ENCODE results near the gene SLC38A9. TPM values are rescaled to one million over a fixed set of nuclear protein-coding genes. Genes with fewer than 3 reads are reported as not detected.
"Not testable (repeated sequence)": the region's sequence is repeated elsewhere in the genome, so short reads cannot be mapped to it uniquely, and the experiment has no call there.

The SLC38A9 gene, protein sequence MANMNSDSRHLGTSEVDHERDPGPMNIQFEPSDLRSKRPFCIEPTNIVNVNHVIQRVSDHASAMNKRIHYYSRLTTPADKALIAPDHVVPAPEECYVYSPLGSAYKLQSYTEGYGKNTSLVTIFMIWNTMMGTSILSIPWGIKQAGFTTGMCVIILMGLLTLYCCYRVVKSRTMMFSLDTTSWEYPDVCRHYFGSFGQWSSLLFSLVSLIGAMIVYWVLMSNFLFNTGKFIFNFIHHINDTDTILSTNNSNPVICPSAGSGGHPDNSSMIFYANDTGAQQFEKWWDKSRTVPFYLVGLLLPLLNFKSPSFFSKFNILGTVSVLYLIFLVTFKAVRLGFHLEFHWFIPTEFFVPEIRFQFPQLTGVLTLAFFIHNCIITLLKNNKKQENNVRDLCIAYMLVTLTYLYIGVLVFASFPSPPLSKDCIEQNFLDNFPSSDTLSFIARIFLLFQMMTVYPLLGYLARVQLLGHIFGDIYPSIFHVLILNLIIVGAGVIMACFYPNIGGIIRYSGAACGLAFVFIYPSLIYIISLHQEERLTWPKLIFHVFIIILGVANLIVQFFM
- 42.9 and 49.9 TPM in 2 replicates for total RNA-seq
- long read RNA-seq, transcript SLC38A9-202 (16 exons, 2,927 nt), result major isoform, 51 of 145 reads
- long read RNA-seq, partial matches to known transcripts, result 4 of 145 reads
- long read RNA-seq, other reads (novel, unspliced or antisense), result 89 of 145 reads

DNA sequence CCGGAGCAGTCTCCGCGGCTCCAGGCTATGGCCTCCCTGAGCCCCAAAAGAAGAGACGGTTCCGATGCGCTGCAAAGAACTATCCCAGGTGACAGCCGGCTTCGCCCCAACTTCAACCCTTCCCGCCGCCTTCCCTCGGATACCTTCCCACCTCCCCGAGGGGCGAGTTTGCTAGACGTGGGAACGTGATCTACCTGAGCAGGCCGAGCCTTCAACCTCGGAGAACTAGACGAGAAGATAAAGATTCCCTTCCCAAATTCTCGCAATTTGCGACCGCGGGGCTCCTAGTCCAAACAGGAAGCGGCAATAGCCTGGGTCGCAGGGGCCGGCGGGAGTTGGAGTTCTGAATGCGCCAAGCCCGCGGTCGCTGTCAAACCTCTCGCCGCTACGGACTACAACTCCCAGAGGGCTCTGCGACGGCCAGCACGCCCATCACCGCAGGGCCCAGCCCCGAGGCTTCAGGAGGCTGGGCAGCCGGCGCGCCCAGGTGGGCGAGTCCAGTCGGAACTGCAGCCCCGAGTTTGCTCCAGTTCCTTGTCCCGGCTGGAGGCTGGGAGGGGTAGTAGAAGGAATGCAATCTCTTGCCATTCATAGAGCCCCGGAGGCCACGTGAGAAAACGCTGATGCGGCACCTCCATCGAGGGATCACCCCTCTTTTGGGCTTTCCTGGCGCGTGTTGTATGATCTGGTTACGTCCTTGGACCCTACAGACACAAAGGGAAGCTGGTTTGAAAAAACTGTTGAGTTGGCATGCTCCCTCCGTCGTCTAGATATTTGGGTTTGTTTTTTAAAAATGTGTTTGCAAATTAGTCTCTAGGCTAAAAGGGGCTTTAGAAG lies at the start of gene SLC38A9:
TSS of gene SLC38A9 (minus strand) at position 302 of the 837 bp plus-strand sequence. CDS start 14,366 bp downstream, outside the sequence.
- peaks cover 10% of the 10 kb centered on the region for H3K4me1 Mint-ChIP-seq (ENCODE audit: low read depth)
- peak within 1 kb of the TSS; percentile 100 for H3K4me3 Mint-ChIP-seq (ENCODE audit: low read depth)
- H3K27ac Mint-ChIP-seq, result peak within 1 kb of the TSS; percentile 97
- H3K36me3 Mint-ChIP-seq (ENCODE audit: insufficient read depth), result peaks cover 2% of the 10 kb centered on the region
- no peak for TF ChIP-seq CTCF (IDR thresholded peaks at IDR 0.05; ENCODE audit: unreplicated experiment)
- DNase-seq (ENCODE audit: low spot score, unreplicated experiment), result peak; percentile 92
- H3K27me3 Mint-ChIP-seq, result no peaks in the 10 kb centered on the region
- peaks cover 13% of the 10 kb centered on the region for H3K9me3 Mint-ChIP-seq (ENCODE audit: low read depth)

DNA sequence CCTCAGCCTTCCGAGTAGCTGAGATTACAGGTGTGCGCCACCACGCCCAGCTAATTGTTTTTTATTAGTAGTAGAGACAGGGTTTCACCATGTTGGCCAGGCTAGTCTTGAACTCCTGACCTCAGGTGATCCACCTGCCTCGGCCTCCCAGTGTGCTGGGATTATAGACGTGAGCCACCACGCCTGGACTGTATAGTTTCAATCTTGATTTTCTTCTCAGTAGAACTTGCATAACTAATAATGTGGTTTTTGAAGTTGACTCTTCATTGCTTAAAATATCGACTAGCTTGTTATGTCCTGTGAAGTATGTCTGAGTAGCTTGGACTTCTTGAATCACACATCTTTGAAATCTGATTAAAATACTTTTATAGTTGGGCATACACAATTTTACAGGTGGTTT lies 49.6 kb upstream of the SLC38A9 start:
- H3K27me3 Mint-ChIP-seq, H3K27ac Mint-ChIP-seq: not testable (repeated sequence)

GRCh38 chr5:55758714-55759113 lies 46.6 kb upstream of the SLC38A9 start:
- no peaks in the 10 kb centered on the region for H3K36me3 Mint-ChIP-seq (ENCODE audit: insufficient read depth)
- H3K9me3 Mint-ChIP-seq (ENCODE audit: low read depth), result no peaks in the 10 kb centered on the region
- DNase-seq (ENCODE audit: low spot score, unreplicated experiment), result no peak
- no peak overlapping the region for H3K4me3 Mint-ChIP-seq (ENCODE audit: low read depth)
- TF ChIP-seq CTCF (IDR thresholded peaks at IDR 0.05; ENCODE audit: unreplicated experiment), result no peak
- no peaks in the 10 kb centered on the region for H3K27me3 Mint-ChIP-seq
- no peak overlapping the region for H3K27ac Mint-ChIP-seq
- peaks cover 4% of the 10 kb centered on the region for H3K4me1 Mint-ChIP-seq (ENCODE audit: low read depth)

More for the DNA sequence above, 49.6 kb upstream of the SLC38A9 start:
- not testable (repeated sequence) for H3K4me1 Mint-ChIP-seq (ENCODE audit: low read depth); H3K4me3 Mint-ChIP-seq (ENCODE audit: low read depth); H3K9me3 Mint-ChIP-seq (ENCODE audit: low read depth); H3K36me3 Mint-ChIP-seq (ENCODE audit: insufficient read depth); DNase-seq (ENCODE audit: low spot score, unreplicated experiment)

DNA sequence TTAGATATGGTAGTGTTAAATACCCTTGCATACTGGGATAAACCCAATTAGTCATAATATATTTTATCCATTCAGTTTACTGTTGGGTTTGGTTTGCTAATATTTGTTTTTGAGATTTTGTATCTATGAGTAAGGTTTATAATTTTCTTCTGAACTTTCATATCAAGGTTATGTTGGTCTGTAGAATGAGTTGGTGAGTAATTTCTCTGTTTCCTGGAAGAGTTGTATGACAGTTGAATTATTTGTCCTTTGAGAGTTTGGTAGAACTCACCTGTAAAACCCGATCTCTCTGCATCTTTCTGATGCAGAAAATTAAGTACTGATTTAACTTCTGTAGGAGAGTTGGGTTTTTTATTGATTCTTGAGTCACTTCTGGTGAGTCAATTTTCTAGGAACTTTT lies 46.1 kb upstream of the SLC38A9 start:
- Mint-ChIP-seq H3K9me3 (ENCODE audit: low read depth) (no peaks in the 10 kb centered on the region), H3K4me1 (ENCODE audit: low read depth) (peaks cover 4% of the 10 kb centered on the region), H3K27ac (no peak overlapping the region), H3K27me3 (no peaks in the 10 kb centered on the region), H3K4me3 (ENCODE audit: low read depth) (no peak overlapping the region), H3K36me3 (ENCODE audit: insufficient read depth) (no peaks in the 10 kb centered on the region)
- no peak for TF ChIP-seq CTCF (IDR thresholded peaks at IDR 0.05; ENCODE audit: unreplicated experiment)
- no peak for DNase-seq (ENCODE audit: low spot score, unreplicated experiment)

GRCh38 chr5:55750499-55750898 lies 38.4 kb upstream of the SLC38A9 start:
- no peaks in the 10 kb centered on the region for H3K36me3 Mint-ChIP-seq (ENCODE audit: insufficient read depth)
- H3K4me1 Mint-ChIP-seq (ENCODE audit: low read depth), result peaks cover 12% of the 10 kb centered on the region
- TF ChIP-seq CTCF (IDR thresholded peaks at IDR 0.05; ENCODE audit: unreplicated experiment), result no peak
- H3K4me3 Mint-ChIP-seq (ENCODE audit: low read depth), result no peak overlapping the region
- DNase-seq (ENCODE audit: low spot score, unreplicated experiment), result no peak
- no peak overlapping the region for H3K27ac Mint-ChIP-seq
- no peaks in the 10 kb centered on the region for H3K27me3 Mint-ChIP-seq
- H3K9me3 Mint-ChIP-seq (ENCODE audit: low read depth), result no peaks in the 10 kb centered on the region
